Transverse colon (tissue), 3 donors: ENCODE results near the gene FLACC1.

Experiments used
- EP300 ChIP-seq: sonication (generic); formaldehyde crosslinking; IDR thresholded peaks from one replicate; pipeline ENCODE4 v1.6.1; 2017; ENCODE audit warnings: antibody characterized with exemption, low read depth
- POLR2A ChIP-seq: fragments of 450-650 bp; IDR thresholded peaks from one replicate; pipeline ENCODE4 v1.6.1; 2016; ENCODE audit warnings: antibody characterized with exemption, mild to moderate bottlenecking, moderate library complexity
- TF ChIP-seq, protein P1 (sequence below), 5 experiments: fragments of 200-600 bp in 3 of 5; fragments of 450-650 bp in 2 of 5; sonication (generic) in 3 of 5; IDR thresholded peaks; 1 replicate in 2 of 5; 2 replicates in 3 of 5; pipeline ENCODE4 v1.5.1; 2016 to 2017; ENCODE audit warnings: antibody characterized with exemption in 5 of 5, inconsistent platforms in 3 of 5, mild to moderate bottlenecking in 2 of 5, moderate library complexity in 1 of 5

DNA sequence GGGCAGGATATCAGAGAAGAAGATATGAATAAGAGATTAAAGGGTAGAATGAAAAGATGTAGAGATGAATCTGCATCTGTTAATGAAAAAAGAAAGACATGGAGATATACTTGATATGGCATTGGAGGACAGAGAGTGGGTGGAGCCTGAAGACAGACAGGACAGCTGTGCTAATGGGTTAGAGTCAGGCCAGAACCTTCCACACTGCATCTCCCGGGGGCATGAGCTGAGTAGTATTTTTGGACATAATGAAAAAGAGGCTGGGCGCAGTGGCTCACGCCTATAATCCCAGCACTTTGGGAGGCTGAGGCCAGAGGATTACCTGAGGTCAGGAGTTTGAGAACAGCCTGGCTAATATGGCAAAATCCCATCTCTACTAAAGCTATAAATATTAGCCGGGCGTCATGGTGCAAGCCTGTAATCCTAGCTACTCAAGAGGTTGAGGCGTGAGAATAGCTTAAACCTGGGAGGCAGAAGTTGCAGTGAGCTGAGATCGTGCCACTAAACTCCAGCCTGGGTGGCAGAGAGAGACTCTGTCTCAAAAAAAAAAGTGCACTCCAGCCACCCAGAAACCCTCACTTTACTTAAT, 11.4 kb downstream of the FLACC1 start:
- TF ChIP-seq, protein P1, sequence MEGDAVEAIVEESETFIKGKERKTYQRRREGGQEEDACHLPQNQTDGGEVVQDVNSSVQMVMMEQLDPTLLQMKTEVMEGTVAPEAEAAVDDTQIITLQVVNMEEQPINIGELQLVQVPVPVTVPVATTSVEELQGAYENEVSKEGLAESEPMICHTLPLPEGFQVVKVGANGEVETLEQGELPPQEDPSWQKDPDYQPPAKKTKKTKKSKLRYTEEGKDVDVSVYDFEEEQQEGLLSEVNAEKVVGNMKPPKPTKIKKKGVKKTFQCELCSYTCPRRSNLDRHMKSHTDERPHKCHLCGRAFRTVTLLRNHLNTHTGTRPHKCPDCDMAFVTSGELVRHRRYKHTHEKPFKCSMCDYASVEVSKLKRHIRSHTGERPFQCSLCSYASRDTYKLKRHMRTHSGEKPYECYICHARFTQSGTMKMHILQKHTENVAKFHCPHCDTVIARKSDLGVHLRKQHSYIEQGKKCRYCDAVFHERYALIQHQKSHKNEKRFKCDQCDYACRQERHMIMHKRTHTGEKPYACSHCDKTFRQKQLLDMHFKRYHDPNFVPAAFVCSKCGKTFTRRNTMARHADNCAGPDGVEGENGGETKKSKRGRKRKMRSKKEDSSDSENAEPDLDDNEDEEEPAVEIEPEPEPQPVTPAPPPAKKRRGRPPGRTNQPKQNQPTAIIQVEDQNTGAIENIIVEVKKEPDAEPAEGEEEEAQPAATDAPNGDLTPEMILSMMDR (IDR thresholded peaks at IDR 0.05): no peak
- TF ChIP-seq POLR2A (no peak), EP300 (no peak)
